ENCODE results near the gene MIA.
"Not testable (repeated sequence)": the region's sequence is repeated elsewhere in the genome, so short reads cannot be mapped to it uniquely, and the experiment has no call there.

MIA gene

GRCh38 chr19:40777937-40778705 lies 2.8 kb downstream of the MIA start, which contains the start of gene RAB4B:
RAB4B (plus strand) TSS chr19:40778247; CDS start chr19:40778376, 129 bp downstream.
- DNase-seq (ENCODE audit: low spot score) (peak; percentile 95), FAIRE-seq (peak; percentile 81)

- DNase-seq (ENCODE audit: low spot score): peak; percentile 4
Observed at GRCh38 chr19:40778706-40779284, 3.5 kb downstream of the MIA start.

GRCh38 chr19:40780582-40780981 lies 5.3 kb downstream of the MIA start:
- no peak for DNase-seq (ENCODE audit: low spot score)
- FAIRE-seq: no peak

More at GRCh38 chr19:40778706-40779284, 3.5 kb downstream of the MIA start:
- no peak for FAIRE-seq

- FAIRE-seq (no peak), DNase-seq (ENCODE audit: low spot score) (no peak)
Observed at GRCh38 chr19:40781140-40781539, 5.8 kb downstream of the MIA start.

GRCh38 chr19:40783711-40784110 lies 8.4 kb downstream of the MIA start:
- FAIRE-seq (no peak), DNase-seq (ENCODE audit: low spot score) (no peak)

- FAIRE-seq; DNase-seq (ENCODE audit: low spot score): not testable (repeated sequence)
Observed at GRCh38 chr19:40784146-40784545, 8.8 kb downstream of the MIA start.

- no peak for FAIRE-seq
- DNase-seq (ENCODE audit: low spot score): no peak
Observed at GRCh38 chr19:40785526-40785925, 10.2 kb downstream of the MIA start.

- no peak for FAIRE-seq
Observed at GRCh38 chr19:40786060-40787037, 11.0 kb downstream of the MIA start.

GRCh38 chr19:40791349-40791748 lies 16.0 kb downstream of the MIA start:
- no peak for DNase-seq (ENCODE audit: low spot score)
- FAIRE-seq: no peak

More at GRCh38 chr19:40786060-40787037, 11.0 kb downstream of the MIA start:
- DNase-seq (ENCODE audit: low spot score): no peak

- FAIRE-seq: no peak
- no peak for DNase-seq (ENCODE audit: low spot score)
Observed at GRCh38 chr19:40791996-40792395, 16.7 kb downstream of the MIA start.

- no peak for FAIRE-seq
Observed at GRCh38 chr19:40797166-40797962, 22.0 kb downstream of the MIA start.

GRCh38 chr19:40797963-40798682 lies 22.8 kb downstream of the MIA start:
- FAIRE-seq (no peak), DNase-seq (ENCODE audit: low spot score) (no peak)

More at GRCh38 chr19:40797166-40797962, 22.0 kb downstream of the MIA start:
- DNase-seq (ENCODE audit: low spot score): no peak

- FAIRE-seq: peak; percentile 69
- peak; percentile 90 for DNase-seq (ENCODE audit: low spot score)
Observed at GRCh38 chr19:40798683-40799557, 23.6 kb downstream of the MIA start, which contains the start of gene EGLN2. EGLN2 (plus strand) TSS chr19:40799191; CDS start chr19:40800573, 1,382 bp downstream.

GRCh38 chr19:40799558-40800338 lies 24.4 kb downstream of the MIA start:
- FAIRE-seq (no peak), DNase-seq (ENCODE audit: low spot score) (no peak)

GRCh38 chr19:40800339-40800996 lies 25.1 kb downstream of the MIA start:
- no peak for FAIRE-seq

GRCh38 chr19:40800997-40801377 lies 25.7 kb downstream of the MIA start:
- FAIRE-seq: no peak

More at GRCh38 chr19:40800339-40800996, 25.1 kb downstream of the MIA start:
- DNase-seq (ENCODE audit: low spot score): no peak

GRCh38 chr19:40801426-40802299 lies 26.3 kb downstream of the MIA start:
- DNase-seq (ENCODE audit: low spot score) (no peak), FAIRE-seq (no peak)

More at GRCh38 chr19:40800997-40801377, 25.7 kb downstream of the MIA start:
- no peak for DNase-seq (ENCODE audit: low spot score)

Measured in RCC 7860 (cell line).